Nephron progenitor cell (in vitro differentiated cells): Measurements from ENCODE around the gene TBCE.
"Not testable (repeated sequence)": the region's sequence is repeated elsewhere in the genome, so short reads cannot be mapped to it uniquely, and the experiment has no call there.

Experiments
- DNase-seq: peaks from one replicate; pipeline ENCODE4 v3.0.0; 2021
- H3K27ac Mint-ChIP-seq: 2 replicates; pipeline ENCODE4 v1.8.0; 2021; ENCODE audit warnings: mild to moderate bottlenecking, moderate library complexity, mixed read lengths
- H3K27me3 Mint-ChIP-seq: 2 replicates; pipeline ENCODE4 v1.8.0; 2021; ENCODE audit warnings: mild to moderate bottlenecking, low read depth, mixed read lengths; ENCODE audit not compliant: poor library complexity
- H3K36me3 Mint-ChIP-seq: 2 replicates; pipeline ENCODE4 v1.8.0; 2021; ENCODE audit warnings: low read depth, mixed read lengths
- H3K4me1 Mint-ChIP-seq: 2 replicates; pipeline ENCODE4 v1.8.0; 2021; ENCODE audit warnings: mixed read lengths
- H3K4me3 Mint-ChIP-seq: 2 replicates; pipeline ENCODE4 v1.8.0; 2021; ENCODE audit warnings: mild to moderate bottlenecking, moderate library complexity, mixed read lengths
- H3K9me3 Mint-ChIP-seq: 2 replicates; pipeline ENCODE4 v1.8.0; 2021; ENCODE audit warnings: mild to moderate bottlenecking, moderate library complexity, mixed read lengths
- TF ChIP-seq, protein P1 (sequence below): fragments of 200-600 bp; sonication (generic); IDR thresholded peaks from 2 replicates; pipeline ENCODE4 v1.5.0; 2021; ENCODE audit warnings: antibody characterized with exemption

Gene TBCE

GRCh38 chr1:235450433-235450832 is 83.2 kb downstream of the TBCE start:
- TF ChIP-seq, protein P1, sequence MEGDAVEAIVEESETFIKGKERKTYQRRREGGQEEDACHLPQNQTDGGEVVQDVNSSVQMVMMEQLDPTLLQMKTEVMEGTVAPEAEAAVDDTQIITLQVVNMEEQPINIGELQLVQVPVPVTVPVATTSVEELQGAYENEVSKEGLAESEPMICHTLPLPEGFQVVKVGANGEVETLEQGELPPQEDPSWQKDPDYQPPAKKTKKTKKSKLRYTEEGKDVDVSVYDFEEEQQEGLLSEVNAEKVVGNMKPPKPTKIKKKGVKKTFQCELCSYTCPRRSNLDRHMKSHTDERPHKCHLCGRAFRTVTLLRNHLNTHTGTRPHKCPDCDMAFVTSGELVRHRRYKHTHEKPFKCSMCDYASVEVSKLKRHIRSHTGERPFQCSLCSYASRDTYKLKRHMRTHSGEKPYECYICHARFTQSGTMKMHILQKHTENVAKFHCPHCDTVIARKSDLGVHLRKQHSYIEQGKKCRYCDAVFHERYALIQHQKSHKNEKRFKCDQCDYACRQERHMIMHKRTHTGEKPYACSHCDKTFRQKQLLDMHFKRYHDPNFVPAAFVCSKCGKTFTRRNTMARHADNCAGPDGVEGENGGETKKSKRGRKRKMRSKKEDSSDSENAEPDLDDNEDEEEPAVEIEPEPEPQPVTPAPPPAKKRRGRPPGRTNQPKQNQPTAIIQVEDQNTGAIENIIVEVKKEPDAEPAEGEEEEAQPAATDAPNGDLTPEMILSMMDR = no peak

DNA sequence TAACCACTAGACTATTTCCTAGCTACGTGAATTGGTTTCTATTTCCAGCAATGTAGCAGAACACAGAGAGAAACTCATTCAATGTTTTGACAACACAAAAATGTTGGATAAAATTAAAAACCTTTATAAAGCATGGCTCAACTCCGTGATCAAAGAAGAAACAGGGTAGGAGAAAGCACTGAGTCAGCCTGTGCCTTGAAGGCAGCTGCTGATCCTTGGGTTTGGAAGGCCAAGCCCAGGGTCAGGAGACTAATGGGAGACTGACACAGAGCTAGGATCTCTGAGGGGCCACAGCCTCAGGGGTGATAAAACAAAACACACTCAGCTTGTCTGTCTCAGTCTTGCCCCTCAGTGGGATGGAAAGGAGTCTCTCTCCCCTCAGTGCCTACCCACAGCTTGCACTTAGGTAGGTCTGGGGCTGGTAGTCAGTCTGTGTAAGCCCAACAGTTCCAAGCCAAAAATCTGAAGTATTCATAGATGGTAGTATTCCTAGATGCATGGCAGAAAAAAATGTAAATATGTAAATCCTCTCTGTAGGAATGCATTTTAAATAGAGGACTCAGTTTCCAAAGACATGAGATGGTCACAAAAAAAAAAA is 83.8 kb downstream of the TBCE start:
- no peak overlapping the region for H3K4me3 Mint-ChIP-seq
- H3K4me1 Mint-ChIP-seq = peaks cover 20% of the 10 kb centered on the region
- H3K27me3 Mint-ChIP-seq = no peaks in the 10 kb centered on the region
- TF ChIP-seq, protein P1 = no peak
- H3K36me3 Mint-ChIP-seq = peaks cover 63% of the 10 kb centered on the region
- no peak for DNase-seq
- H3K9me3 Mint-ChIP-seq = no peaks in the 10 kb centered on the region
- H3K27ac Mint-ChIP-seq = peak overlapping the region; percentile 91

More at GRCh38 chr1:235450433-235450832, 83.2 kb downstream of the TBCE start:
- Mint-ChIP-seq H3K27me3 (no peaks in the 10 kb centered on the region), H3K27ac (peak overlapping the region; percentile 91), H3K4me1 (peaks cover 20% of the 10 kb centered on the region), H3K9me3 (no peaks in the 10 kb centered on the region), H3K4me3 (no peak overlapping the region), H3K36me3 (peaks cover 63% of the 10 kb centered on the region)
- DNase-seq = no peak

- H3K4me3 Mint-ChIP-seq = no peak overlapping the region
- H3K27me3 Mint-ChIP-seq = no peaks in the 10 kb centered on the region
- H3K27ac Mint-ChIP-seq = no peak overlapping the region
- peaks cover 20% of the 10 kb centered on the region for H3K4me1 Mint-ChIP-seq
- no peak for DNase-seq
- H3K36me3 Mint-ChIP-seq = peaks cover 75% of the 10 kb centered on the region
- TF ChIP-seq, protein P1 = no peak
- no peaks in the 10 kb centered on the region for H3K9me3 Mint-ChIP-seq
Observed at GRCh38 chr1:235454021-235454420, 86.8 kb downstream of the TBCE start.

- H3K4me3 Mint-ChIP-seq = no peak overlapping the region
- no peaks in the 10 kb centered on the region for H3K27me3 Mint-ChIP-seq
- TF ChIP-seq, protein P1 = no peak
- H3K36me3 Mint-ChIP-seq = peaks cover 68% of the 10 kb centered on the region
- no peaks in the 10 kb centered on the region for H3K9me3 Mint-ChIP-seq
- no peak overlapping the region for H3K27ac Mint-ChIP-seq
- H3K4me1 Mint-ChIP-seq = peaks cover 19% of the 10 kb centered on the region
- no peak for DNase-seq
Observed at GRCh38 chr1:235455097-235455496, 87.9 kb downstream of the TBCE start.

DNA sequence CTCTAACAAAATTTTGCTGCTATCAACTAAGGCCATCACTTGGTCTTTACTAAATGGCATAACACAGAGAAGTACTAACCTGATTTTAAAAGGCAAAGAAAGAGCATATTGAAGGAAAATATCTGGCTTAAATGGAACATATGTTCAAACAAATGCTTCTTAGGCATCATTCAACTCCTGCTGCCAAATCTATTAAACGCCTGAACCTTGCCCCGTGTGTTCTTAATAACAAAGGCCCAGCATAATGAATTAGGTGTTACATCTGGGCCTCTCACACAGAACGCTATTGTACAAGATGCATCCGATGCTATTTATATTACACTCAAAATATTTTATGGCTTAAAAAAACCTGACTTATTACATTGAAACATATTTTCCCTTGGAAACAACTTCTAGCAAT is 88.6 kb downstream of the TBCE start:
- Mint-ChIP-seq H3K36me3 (peaks cover 61% of the 10 kb centered on the region), H3K4me1 (peaks cover 11% of the 10 kb centered on the region), H3K27me3 (no peaks in the 10 kb centered on the region), H3K4me3 (no peak overlapping the region), H3K27ac (no peak overlapping the region), H3K9me3 (no peaks in the 10 kb centered on the region)
- TF ChIP-seq, protein P1 = no peak
- no peak for DNase-seq

- peaks cover 58% of the 10 kb centered on the region for H3K36me3 Mint-ChIP-seq
Observed at GRCh38 chr1:235457856-235458255, 90.6 kb downstream of the TBCE start.

More at GRCh38 chr1:235457856-235458255, 90.6 kb downstream of the TBCE start:
- H3K4me1 Mint-ChIP-seq, DNase-seq, H3K4me3 Mint-ChIP-seq, H3K27me3 Mint-ChIP-seq, H3K9me3 Mint-ChIP-seq, H3K27ac Mint-ChIP-seq: not testable (repeated sequence)
